GM21619 (cell line): Measurements from ENCODE around the gene TMBIM4.
"Not testable (repeated sequence)": the region's sequence is repeated elsewhere in the genome, so short reads cannot be mapped to it uniquely, and the experiment has no call there.

Source experiments
- ATAC-seq: cut with Tn5 transposase; IDR thresholded peaks from one replicate; pipeline ENCODE4 v1.9.1; 2021; ENCODE audit not compliant: unreplicated experiment

TMBIM4 gene

DNA sequence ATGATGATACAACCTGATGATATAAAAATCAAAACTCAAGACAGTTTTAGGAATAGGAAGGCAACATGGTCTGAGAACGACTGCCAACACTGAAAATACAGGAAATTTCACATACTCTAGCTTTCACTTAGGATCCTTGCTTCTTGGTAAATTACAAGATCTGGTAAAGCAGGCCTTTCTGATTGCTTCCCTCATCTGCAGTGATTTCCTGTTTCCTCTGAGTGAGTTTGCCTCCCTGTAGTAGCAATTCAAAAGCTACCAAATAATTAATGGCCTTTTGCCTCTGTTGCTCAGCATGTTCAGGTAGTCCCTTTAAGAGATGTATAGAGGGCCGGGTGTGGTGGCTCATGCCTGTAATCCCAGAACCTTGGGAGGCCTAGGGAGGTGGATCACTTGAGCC lies 17.2 kb upstream of the TMBIM4 start:
- no peak for ATAC-seq

DNA sequence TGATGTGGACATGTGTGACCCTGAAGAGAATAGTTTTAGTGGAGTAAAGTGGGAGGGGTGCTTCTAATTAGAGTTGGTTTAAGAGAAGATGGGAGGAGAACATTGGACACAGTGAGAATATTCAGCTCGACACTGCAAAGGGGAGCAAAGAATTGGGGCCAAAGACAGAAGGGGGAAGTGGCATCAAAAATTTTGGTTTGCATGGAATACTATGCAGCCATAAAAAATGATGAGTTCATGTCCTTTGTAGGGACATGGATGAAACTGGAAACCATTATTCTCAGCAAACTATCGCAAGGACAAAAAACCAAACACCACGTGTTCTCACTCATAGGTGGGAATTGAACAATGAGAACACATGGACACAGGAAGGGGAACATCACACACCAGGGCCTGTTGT lies 15.0 kb upstream of the TMBIM4 start:
- ATAC-seq = not testable (repeated sequence)

DNA sequence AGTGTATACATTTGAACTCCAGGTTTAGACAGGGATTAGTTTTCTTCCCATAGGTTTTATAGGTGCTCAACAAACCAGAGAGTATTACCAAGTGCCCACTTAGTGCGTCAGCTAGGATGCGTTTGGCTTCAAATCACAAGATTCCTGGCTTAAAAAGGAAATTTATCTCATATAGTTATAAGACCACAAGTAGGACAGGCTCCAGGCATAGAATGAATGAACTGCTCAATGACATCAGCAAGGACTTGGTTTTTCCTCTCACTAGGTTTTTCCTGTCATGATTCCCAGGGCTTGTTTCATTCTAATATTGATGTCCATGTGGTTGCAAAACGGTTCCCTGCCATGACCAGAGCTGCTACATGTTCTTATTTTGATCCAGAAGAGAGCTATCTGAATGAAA lies 13.2 kb upstream of the TMBIM4 start:
- no peak for ATAC-seq

DNA sequence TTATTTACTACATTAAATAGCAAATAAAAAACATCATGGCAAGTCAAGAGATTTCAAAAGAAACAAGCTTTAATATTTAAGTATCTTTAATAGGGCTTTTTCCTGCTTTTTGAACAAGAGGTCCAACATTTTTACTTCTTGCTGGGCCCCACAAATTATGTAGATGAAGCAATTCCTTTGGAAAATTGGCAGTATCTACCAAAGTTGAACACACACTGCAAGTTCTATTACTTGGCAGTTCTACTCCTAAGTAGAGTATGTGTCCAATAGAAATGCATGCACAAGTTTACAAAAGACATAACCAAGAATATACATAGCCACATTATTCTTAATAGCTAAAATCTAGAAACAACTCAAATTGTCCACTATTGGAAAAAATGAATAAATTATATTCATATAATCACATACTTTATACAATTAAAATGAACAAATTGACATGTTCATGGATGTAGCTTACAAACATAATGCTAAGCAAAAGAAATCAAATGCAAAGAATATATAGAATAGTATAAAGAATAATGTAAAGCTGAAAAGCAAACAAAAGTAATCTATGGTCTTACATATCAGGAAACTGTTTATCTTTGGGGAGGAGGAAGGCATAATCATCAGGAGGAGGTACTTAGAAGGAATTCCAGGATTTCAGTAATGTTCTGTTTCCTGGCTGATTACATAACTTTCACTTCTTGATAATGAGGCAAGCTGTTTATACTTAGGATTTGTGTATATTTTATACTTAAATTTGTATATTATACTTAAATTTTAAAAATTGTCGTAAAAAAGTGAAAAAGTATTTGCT lies 6.5 kb upstream of the TMBIM4 start:
- no peak for ATAC-seq

DNA sequence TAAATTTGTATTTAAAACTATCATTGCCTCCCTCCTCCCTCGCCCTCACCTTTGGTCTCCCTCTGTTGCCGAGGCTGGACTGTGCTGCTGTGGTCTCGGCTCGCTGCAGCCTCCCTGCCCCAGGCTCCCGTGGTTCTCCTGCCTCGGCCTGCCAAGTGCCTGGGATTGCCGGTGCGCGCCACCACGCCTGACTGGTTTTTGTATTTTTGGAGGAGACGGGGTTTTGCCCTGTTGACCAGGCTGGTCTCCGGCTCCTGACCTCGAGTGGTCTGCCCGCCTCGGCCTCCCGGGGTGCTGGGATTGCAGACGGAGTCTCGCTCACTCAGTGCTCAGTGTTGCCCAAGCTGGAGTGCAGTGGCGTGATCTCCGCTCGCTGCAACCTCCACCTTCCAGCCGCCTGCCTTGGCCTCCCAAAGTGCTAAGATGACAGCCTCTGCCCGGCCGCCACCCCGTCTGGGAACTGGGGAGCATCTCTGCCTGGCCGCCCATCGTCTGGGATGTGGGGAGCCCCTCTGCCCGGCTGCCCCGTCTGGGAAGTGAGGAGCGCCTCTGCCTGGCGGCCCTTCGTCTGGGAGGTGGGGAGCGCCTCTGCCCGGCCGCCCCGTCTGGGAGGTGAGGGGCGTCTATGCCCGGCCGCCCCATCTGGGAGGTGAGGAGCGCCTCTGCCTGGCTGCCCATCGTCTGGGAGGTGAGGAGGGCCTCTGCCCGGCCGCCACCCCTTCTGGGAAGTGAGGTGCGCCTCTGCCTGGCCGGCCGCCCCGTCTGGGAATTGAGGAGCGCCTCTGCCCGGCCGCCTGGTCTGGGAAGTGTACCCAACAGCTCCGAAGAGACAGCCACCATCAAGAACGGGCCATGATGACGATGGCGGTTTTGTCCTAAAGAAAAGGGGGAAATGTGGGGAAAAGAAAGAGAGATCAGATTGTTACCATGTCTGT lies 4.9 kb upstream of the TMBIM4 start:
- ATAC-seq = not testable (repeated sequence)

DNA sequence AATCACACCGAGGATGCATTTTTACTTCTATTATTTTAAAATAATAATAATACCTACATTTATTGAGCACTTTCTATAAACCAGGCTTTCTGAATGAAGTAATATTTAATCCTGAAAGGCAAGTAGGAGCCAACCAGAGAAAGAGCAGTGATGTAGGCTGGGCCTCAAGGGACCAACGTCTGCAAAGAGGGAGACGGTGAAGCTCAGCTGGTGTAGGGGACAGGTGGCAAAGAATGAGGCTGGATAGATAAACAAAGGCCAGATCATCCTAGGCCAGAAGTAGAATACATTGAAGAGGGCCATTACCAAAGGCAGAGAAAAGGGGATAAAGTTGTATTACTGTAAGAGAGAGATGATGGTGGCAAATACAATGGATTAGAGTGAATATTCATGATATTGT lies 810 bp upstream of the TMBIM4 start:
- no peak for ATAC-seq

DNA sequence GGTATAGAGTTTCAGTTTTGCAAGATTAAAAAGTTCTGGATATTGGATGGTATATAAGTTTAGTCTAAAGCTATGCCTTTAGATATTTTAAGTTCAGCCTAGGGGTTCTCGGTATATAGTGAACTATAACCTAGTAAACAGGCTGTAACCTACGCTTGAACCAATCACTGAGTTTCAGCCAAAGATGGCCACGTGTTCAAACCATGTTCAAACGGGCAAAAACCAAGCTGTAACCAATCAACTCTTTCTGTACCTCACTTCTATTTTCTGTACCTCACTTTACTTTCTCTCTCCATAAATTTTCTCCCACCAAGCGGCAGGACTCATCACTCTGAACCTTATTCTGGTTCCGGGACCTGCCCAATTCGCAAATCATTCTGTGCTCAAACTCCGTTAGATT lies 1.4 kb downstream of the TMBIM4 start:
- no peak for ATAC-seq

DNA sequence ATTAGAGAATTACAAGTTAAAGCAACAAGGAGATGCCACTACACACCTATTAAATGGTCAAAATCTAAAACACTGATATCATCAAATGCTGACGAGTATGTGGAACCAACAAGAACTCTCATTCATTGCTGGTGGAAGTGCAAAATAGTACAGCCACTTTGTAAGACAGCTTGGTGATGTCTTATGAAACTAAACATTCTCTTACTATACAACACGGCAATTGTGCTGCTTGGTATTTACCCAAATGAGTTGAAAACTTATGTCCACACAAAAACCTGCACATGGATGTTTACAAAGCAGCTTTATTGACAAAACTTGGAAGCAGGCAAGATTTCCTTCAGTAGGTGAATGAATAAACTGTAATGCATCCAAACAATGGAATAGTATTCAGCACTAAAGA lies 3.2 kb downstream of the TMBIM4 start:
- no peak for ATAC-seq

DNA sequence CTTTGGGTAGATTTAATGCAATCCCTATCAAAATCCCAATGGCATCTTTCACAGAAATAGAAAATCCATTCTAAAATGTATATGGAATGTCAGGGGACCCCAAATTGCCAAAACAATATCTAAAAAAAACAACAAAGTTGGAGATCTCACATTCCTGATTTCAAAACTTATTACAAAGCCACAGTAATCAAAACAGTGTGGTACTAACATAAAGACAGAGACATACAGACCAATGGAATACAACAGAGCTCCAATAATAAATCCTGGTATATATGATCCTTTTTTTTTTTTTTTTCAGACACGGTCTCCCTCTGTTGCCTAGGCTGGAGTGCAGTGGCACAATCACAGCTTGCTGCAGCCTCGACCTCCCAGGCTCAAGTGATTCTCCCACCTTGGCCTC lies 4.7 kb downstream of the TMBIM4 start:
- no peak for ATAC-seq

DNA sequence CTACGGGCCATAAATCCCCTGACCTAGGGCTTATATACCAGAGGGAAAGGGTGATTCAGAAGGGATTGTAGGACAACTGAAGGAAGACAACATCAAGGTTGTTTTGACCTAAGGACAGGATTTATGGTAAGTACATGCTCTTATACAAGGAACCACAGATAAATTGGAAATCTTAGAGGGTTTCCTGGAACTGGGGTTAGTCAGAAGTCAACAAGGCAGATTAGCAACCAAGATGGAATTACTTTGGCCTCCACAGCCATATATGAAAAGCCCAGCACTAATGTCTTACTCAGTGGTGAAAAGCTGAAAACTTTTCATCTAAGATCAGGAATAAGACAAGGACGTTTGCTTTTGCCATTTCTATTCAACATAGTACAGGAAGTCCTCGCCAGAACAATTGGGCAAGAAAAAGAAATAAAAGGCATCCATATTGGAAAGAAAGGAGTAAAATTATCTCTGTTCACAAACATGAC lies 5.4 kb downstream of the TMBIM4 start:
- no peak for ATAC-seq

DNA sequence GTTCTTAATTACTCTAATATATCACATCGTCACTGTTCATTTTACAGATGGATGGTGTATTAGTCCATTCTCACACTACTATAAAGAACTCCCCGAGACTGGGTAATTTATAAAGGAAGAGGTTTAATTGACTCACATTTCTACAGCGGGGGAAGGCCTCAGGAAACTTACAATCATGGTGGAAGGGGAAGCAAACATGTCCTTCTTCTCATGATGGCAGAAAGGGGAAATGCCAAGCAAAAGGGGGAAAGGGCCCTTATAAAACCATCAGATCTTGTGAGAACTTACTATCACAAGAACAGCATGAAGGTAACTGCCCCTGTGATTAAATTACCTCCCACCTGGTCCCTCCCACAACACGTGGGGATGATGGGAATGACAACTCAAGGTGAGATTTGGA lies 6.5 kb downstream of the TMBIM4 start:
- ATAC-seq = no peak

DNA sequence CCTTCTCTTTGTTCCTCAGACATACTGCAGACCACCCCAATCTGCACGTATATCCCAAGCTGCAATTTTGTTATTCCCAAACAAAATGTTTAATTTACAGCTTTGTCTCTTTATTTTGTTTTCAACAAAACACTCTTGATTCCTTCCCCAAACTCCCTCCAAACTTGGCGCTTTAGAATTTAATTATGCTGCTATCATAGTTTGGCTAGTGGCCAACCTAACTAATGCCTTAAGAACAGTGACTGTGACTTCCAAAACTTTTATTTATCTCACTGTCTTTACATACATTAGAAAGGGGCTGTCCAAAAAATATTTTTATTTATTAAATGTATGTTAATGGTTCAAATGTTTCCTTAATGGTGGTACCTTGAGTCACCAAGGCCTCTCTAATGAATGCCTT lies 7.1 kb downstream of the TMBIM4 start:
- ATAC-seq = no peak

DNA sequence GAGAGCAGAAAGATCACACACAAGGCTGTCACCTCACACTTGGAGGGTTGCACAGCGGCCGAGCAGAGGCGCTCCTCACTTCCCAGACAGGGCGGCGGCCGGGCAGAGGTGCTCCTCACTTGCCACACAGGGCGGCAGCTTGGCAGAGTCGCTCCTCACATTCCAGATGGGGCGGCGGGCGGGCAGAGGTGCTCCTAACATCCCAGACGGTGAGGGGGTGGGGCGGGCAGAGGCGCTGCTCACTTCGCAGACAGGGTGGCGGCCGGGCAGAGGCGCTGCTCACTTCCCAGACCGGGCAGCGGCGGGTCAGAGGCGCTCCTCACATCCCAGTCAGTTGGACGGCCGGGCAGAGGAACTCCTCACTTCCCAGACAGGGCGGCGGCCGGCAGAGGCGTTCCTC lies 9.1 kb downstream of the TMBIM4 start:
- ATAC-seq = no peak

DNA sequence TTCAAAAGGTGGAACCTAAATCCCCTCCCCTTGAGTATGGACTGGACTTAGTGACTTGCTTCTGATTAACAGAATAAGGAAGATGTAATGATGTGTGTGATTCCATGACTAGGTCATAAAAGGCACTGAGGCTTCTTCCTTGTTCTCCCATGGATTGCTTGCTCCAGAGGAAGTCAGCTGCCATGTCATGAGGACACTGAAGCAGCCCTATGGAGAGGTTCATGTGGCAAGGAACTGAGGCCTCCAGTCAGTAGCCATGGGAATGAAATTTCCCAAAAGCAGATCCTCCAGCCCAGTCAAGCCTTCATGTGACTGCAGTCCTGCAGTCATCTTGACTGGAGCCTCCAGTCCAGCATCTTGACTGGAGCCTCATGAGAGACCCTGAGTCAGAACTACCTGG lies 10.7 kb downstream of the TMBIM4 start:
- ATAC-seq = no peak

DNA sequence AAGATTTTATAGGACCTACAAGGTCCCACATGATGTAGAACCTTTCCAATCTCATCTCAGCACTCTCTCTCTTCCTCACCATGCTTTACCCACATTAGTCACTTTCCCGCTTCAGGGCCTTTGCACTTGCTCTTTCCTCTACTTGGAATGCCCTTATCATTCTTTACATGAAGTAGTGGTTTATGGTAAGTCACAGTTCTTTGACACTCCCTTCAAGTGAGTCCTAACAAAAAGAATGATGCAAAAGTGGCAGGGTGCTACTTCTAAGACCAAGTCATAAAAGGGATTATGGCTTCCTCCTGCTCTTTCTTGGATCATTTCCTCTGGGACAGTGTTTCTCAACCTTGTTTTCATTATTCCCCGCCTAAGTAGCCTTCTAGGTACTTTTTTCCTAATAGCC lies 13.1 kb downstream of the TMBIM4 start:
- no peak for ATAC-seq

DNA sequence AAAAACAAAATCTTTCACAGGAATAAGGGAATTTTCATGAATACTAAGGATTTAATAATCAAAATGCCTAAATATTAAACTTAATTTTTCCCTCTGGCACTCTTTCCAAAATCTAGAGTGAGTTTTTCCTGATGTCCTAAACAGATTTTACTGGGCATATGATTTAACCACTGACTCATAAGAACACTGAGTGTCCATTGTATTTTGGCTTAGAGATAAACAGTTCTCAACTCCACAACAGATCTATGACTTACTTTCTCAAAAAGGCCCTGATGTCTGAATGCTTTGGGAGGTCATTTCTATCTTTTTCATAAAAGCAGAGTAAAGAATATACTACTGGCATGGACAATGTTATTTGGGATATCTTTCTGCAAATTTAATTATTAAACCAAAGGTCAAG lies 15.0 kb downstream of the TMBIM4 start:
- no peak for ATAC-seq

DNA sequence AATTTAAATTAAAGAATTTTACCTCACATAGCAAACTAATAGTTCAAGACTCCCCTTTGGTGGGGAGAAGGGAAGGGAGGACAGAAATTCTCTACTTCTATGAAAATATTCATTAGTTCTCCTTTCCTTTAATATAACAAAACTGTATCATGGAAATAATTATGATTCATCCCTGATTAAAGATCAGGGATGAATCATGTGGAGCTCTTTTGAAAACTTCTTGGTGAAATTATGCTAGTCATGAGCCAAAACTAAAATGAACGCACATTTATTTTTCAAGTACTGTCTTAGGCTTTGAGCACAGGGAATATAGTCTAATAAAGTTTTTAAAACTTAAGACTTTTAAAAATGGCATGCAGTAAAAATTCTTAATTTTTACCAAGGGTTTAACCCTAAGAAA lies 17.1 kb downstream of the TMBIM4 start:
- ATAC-seq = no peak

DNA sequence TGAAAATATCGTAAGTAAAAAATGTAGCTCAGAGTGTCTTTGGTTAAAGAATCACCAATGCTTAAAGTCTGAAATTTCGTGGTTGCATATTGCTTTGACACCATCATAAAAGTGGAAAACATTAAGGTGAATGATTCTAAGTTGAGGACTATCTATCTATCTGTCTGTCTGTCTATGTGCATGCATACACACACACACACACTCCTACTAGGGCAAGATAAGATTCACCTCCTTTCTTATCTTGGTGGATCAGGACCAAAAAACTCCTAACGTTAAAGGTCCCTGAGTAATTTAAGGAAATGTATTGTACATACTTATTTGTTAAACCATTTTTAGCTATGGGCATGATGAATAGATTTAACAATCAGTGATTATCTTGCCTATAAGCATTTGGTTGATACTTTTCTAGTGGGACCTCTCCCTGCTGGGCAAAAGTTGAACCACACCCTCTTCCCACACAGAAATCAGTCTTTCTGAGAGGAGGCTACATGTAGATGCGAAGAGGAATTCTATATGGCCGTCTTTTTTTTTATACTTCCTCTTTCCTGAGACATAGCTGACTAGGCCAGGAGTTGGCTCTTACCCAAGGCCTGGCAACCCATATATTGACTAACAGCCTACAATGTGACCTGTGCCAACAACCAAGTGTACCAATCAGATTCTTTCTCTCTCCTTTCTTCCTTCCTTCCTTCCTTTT lies 19.9 kb downstream of the TMBIM4 start:
- ATAC-seq = no peak

DNA sequence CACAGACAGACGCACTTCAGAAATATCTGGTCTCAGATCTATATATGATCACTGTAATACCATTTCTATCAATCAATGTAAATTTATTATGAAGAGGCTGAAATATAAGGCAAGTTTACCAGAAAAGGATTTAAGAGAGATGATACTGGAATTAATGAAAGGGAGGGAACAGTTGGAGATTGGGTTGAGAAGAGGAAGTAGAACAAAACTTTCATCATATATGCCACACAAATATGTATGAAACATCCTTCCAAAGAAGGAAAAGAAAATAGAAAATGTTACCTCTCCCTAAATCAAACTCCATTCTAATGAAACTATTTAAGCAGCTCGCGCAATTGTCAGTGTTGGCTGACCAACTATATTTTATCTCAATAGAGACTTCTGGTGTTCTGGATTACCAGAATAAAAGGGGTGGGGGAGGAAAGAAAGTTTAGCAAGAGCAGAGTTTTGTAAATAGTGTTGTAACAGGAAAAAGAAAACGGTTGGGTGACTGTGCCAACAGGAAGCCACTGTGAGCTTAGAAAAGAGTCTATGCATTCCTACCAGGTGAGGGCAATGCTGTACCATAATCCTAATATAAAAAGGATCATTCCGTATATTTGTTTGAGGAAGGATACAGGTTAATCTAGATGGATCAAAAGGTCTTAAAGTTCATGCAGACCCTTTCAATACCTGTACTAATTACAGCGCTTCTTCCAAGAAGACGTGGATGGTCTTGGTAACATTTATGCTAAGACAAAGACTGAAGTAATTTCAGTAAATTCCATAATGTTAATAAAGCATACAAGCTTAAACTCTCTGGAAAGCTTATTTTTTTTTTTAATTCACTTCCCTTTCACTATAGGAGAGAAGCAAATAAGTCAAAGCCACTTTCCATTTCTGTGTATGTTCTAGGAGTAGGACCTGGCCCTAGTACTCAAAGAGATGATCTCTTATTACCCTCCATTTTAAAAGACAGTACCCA lies 24.7 kb downstream of the TMBIM4 start:
- ATAC-seq = no peak

DNA sequence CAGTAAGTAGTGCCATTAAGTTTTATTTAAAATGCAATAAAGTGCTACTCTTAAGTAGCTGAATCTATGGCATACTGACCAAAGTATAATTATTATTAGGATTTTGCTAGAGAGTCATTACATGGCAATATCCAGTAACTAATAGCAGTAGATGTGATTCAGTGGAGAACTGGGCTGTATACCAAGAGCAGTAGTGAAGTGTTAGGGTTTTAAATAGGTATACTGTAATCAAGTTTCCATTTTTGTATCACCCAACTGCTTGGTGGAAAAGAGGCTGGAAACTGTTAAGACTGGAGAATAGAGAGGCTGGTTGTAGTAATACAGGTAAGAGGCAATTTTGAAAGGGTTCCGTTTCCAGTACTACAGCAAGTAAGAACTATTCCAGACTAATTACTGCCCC lies 25.9 kb downstream of the TMBIM4 start:
- no peak for ATAC-seq
